Stimulated activated naive CD8-positive, alpha-beta T cell treated with anti-CD3 and anti-CD28 coated beads, Interleukin-15, Interleukin-2, amounts not matched to agents 100 U/mL and 50 U/mL, for 24 hours (primary cell): ENCODE measurements around the gene ABHD17B.

Experiments
- ATAC-seq: fragments of 150-1000 bp; cut with Tn5 transposase; one replicate; pipeline ENCODE4 v1.10.0; 2021
- DNase-seq: peaks from one replicate; pipeline ENCODE4 v3.0.0; 2021

ABHD17B gene

DNA sequence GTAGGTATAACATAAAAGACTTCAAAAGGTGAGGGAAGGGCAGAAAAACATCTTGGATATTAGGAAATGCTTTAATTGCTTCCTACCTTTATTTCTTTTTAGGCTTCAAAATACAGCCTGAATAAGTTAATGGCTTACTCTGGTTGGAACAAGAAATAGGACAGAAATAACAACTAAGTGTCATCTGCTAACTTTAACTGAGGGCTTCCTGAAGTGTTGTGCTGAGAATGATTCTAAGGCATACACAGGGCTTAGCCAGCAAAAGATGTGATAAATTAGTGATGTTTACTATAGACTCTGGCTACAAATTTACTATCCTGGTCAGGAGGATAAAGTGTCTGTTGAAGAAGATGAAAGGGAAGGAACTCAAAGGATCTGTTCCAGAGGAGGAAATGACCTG lies 34.2 kb downstream of the ABHD17B start:
- DNase-seq: no peak
- ATAC-seq: no peak

DNA sequence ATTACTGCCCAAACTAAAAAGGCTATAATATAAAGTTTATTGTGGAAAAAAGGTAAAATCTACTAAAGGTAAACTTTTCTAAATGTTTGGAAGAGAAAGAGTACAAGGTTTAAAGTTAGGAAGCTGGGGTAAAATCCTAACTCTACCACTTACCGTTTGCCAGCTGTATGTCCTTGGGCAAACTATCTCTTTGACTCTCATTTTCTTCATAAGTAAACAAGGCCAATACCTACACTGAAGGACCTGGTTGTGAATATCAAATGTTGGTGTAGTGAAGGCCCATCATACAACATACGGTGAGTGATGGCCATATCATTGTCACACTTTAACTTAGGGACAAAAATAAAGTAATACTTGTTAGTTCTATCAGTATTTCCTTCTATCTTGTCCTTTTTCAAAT lies 34.9 kb downstream of the ABHD17B start:
- no peak for ATAC-seq
- no peak for DNase-seq

DNA sequence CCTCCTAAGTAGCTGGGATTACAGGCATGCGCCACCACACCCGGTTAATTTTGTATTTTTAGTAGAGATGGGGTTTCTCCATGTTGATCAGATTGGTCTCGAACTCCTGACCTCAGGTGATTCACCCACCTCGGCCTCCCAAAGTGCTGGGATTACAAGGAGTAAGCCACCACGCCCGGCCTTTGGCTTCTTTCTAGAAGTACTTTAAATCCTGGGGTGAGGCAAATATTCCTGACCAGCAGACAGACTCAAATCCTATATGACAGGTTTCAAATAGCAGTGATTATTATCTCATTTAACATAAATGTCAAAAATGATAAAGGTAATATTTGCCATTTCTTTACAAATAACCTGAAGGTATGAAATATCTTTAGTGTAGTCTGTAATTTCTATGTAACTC lies 35.6 kb downstream of the ABHD17B start:
- ATAC-seq (no peak), DNase-seq (no peak)

DNA sequence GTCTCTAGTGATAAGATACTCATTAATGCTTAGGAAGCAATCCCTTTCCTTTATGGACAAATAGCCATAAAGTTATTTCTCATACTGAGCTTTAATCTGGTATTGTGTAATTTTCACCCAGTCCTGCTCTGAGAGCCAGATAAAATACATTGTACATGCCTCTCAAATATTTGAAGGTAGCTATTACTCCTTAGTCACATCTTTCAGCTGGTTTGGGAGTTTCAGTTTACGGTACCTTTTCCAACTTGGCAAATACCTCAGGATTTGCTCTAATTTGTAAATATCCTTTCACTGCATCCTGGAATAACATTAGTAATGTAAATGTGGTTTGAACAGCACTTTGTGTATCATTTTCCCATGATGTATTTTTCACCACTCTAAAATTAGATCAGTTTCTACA lies 47.4 kb downstream of the ABHD17B start:
- DNase-seq: no peak
- ATAC-seq: no peak

DNA sequence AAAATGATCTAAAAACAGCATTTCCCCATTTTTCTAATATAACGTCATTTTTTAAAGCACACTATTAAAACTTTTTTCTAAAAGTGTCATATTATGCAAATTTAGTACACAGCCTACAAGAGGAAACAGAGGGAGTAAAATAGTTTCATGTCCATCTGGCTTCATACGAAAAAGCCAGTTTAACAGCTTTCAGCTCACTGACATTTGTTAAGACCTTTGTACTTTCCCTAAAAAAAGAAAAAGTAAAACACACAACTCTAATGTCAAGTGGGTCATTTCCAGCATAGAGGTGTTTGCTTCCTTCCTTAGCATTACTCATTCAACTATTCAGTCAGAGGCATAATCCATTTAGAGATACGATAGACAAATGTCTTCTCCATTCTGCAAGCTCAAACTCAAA lies 49.4 kb downstream of the ABHD17B start:
- ATAC-seq (no peak), DNase-seq (no peak)

DNA sequence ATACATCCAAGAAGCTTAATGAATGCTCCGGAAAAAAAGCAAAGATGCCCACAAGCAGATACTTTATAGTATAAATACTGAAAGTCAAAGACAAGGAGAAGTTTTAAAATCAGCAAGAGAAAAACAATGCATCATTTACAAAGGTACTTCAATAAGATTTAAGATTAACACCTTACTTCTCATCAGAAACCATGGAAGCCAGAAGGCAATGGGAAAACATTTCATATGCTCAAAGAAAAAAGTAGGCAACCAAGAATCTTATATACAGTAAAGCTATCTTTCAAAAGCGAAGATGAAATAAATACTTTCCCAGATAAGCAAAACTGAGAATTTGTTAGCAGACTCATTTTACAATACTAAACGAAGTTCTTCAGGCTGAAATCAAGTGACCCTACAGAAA lies 51.1 kb downstream of the ABHD17B start:
- DNase-seq (no peak), ATAC-seq (no peak)

DNA sequence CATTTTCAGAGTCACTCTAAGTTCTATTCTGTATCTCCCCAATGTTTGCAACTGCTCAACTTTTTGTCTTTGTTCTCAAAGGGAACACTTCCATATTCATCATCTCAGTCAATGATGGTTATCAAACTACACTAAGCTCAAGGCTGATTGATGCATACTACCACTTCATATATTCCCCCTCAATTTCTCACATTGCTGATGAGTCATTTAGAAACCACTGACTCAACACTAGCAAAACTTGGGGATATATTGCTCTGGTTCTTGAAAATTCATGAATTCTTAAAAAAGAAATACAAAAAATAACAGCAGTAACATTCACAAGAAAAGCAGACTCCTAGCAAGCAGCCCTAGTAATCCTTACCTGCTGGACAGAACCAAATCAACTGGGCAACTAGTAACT lies 52.2 kb downstream of the ABHD17B start:
- ATAC-seq (peak; percentile 93), DNase-seq (no peak)

DNA sequence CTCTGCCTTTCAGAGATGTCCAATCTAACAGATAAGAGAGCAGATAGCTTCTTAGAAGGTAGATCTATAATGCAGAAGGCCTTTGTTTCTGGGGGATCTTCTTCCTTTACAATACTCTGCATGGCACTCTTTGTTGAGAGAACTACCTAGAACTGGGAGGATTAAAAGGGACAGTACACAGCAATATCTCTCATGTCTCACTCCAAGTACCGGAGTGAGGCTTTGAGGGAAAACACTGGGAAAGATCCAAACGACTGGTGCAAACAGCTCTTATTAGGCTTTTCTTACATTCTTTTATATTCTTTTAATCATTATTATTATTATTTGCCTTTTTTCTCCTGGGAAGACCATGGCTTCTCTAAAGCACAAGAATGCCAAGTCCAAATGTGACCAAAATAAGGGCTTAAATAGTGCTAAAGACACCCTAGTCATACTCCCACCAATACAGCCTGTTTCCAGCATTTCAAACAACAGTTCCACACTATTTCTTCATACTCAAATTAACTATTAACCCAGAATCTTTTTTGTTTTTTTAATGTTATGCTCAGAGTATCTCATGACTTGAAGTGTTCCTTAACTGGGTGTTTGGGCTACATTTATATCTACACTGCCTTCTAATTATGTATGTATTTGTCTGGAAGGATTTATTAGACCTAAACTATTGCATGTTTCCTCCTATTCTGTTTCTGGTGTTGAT lies 52.7 kb downstream of the ABHD17B start:
- DNase-seq (no peak), ATAC-seq (no peak)

DNA sequence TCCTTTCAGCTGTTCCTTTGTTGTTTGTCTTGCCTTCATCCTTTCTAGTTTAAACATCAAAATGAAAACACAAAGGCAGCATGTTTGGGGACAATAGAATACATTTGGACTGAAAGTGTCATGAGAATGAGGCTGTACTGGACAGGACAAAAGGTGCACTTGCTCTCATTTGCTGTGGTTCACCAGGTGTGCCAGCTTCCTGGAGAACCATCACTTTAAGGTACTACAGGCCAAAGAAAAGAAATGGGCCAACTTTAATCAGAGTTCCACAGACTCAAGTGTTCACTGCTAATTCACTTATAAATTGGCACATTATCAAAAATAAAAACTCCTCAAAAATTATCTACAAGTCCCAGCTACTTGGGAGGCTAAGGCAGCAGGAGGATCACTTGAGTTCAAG lies 53.8 kb downstream of the ABHD17B start:
- no peak for DNase-seq
- no peak for ATAC-seq

DNA sequence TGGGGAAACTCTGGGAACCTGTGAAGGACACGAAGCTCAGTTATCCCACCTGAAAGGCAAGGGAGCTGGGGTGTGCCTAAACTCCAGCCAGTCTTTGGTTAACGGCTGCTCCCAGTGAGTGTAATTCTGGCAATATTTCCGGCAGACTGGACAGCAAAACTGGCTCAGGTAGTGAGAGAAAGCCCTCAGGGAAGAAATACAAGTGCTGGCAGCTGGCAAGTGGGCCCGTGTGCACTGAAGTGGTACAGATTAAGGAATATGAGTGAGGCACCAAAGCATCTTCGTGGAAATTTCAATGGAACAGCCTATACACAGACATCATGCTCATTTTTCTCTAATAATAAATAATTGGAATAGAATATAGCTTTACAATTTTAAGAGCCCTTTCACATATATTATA lies 56.2 kb downstream of the ABHD17B start:
- ATAC-seq (no peak), DNase-seq (no peak)

DNA sequence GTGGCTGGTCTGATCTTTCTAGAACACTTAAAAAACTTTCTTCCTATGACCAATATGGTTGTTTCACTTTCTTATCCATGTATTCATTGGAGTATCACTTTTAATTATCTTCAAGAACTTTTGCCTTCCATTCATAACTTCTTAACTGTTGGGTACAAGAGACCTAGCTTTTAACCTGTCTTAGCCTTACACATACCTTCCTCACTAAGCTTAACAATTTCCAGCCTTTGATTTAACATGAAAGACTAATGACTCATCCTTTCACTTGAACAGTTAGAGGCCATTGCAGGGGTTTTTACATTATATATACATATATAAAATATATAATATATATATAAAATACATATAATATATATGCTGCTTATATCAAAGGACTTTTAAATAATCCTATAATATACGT lies 57.9 kb downstream of the ABHD17B start:
- DNase-seq: no peak
- ATAC-seq: peak; percentile 93

DNA sequence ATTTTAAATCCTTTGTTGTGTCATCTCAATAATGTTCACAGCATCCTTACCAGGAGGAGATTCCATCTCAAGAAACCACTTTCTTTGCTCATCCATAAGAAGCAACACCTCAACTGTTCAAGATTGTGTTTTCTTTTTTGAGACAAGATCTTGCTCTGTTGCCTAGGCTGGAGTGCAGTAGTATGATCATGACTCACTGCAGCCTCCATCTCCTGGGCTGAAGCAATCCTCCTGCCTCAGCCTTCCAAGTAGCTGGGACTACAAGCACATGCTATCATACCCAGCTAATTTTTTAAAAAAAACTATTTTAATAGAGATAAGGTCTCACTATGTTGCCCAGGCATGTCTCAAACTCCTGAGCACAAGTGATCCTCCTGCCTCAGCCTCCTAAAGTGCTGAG lies 60.0 kb downstream of the ABHD17B start:
- ATAC-seq (no peak), DNase-seq (no peak)

DNA sequence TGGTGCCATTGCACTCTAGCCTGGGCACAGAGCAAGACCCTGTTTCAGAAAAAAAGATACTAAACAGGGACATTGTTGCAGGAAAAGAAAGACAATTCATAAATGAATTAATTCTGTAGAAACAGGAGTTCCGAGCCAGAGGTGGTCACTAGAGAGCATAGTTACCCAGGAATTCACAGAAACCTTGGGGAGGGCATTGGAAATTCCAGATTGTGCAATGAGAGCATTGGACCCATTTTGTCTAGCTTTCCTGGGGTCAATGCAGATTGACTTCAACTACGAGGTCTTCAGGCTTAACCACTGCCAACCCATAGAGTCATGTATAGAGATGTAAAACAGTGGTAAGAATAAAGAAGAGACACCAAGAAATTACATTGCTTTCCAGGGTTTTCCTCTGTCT lies 63.1 kb downstream of the ABHD17B start:
- ATAC-seq: no peak
- DNase-seq: no peak

DNA sequence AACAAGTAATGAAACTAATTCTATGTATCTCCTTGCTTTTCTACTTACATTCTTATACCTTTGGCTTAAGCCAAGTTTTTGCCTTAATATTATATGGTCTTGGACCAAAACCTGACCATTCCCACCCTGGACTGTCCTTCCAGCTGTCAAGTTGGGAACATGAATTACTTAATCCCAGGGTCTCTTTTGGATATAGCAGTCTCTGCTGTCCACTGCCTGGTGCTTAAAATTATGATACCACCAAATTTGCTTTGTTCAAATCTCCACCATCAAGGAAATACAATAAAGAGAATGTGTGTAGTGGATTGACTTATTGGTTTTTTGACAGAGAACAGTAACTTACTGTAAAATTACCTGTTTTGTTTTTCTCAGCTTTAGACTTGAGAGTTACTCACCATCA lies 66.2 kb downstream of the ABHD17B start:
- ATAC-seq (no peak), DNase-seq (no peak)

DNA sequence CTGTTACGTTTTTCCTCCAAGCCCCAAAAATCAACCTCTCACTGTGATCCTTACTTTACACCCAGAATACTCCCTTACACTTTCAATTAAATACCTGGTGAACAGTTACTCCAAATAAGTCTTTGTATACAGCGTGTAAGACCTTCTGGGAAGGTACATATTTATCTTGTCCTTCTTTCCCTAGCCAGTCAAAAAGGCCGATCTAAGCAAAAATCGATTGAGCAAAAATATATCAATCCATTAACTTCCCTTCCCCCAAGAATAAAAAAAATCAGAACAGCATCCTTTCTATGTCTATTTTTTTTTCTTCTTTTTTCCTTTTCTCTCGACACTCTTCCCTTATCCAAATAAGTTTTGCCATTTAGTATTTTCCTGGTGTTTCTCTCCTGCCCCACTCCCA lies 71.3 kb downstream of the ABHD17B start:
- ATAC-seq: no peak
- no peak for DNase-seq

DNA sequence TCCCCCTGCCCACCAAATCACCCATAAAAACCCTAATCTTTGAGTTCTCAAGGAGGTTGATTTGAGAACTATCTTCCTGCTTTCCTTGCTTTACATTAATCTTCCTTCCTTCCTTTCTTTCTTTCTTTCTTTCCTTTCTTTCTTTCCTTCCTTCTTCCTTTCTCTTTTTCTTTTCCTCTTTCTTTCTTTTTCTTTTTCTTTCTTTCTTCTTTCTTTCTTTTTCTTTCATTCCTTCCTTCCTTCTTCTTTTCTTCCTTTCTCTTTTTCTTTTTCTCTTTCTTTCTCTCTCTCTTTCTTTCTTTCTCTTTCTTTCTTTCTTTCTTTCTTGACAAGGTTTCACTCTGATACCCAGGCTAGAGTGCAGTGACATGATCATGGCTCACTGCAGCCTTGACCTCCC lies 75.4 kb downstream of the ABHD17B start:
- DNase-seq: no peak
- ATAC-seq: no peak

DNA sequence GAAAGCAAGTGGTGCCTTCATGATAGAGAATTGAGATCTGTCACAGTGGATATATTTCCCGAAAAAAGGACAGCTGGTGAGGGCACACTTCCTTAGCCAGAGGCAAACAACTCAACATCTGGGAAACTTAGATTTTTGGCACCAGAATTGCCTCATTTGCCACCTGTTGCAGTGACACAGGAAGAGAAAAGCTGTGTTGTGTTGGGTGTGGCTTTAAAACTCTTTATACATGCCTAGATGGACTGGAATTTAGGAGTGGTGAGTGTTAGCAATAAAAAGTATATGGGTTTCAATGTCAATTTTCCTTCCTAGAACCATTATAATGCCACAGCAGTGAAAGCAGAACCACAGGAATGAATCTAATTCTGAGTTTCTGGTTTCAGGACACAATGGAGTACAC lies 80.1 kb downstream of the ABHD17B start:
- ATAC-seq (no peak), DNase-seq (no peak)

DNA sequence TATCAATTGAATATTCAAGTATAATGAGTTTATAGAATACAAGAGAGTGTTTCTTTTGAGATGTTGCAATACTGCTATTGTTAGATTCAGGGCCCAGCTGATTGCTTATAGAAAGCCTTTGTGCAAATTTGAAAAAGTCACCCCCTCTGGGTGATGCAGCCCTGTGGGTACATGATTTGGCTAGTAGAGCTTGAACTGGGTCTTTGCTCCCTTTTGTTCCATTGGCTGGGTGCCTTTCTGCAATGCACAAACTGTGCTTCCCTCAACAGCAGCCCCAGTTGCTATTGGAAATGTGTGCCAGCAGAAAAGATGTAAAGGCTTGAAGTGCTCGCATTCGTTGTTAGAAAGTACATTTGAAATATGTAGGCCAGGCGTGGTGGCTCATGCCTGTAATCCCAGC lies 80.8 kb downstream of the ABHD17B start:
- ATAC-seq: no peak
- no peak for DNase-seq

DNA sequence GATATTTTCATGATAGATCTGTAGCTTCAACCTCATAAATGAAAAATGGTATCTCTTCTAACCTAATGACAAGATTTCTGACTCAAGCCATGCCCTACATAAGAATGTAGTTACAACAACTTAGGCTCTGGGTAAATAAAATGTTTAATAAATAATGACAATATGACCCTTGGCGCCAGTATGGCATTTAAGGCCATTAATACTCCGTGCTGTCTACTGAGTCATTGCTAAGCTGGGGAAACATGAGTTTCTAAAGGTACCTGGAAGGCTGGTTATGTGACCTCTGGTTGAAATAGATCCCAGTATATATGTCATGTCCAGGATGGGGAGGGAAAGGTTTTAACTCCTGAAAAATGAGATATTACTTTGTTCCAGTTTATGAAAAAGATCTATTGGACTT lies 84.7 kb downstream of the ABHD17B start:
- ATAC-seq: no peak

DNA sequence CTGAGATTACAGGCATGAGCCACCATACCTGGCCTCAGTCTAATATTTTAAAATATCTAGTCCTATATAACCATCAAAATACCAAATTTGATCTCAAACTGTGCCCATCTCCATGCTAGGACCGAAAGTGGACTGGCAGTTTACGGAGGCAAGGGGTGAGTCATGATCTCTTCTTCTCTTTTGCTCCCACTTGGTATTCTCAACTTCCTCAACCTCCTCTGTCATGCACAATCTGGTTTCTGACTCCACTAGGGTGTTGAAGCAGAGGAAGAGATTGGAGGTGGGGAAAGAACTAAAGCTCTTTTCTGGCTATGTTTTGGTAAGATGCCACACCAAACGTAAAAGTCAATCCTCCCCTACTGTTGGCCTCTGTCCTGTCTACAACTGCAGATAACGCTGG lies 86.7 kb downstream of the ABHD17B start:
- no peak for DNase-seq
- ATAC-seq: no peak

More for the DNA sequence above, 84.7 kb downstream of the ABHD17B start:
- no peak for DNase-seq

DNA sequence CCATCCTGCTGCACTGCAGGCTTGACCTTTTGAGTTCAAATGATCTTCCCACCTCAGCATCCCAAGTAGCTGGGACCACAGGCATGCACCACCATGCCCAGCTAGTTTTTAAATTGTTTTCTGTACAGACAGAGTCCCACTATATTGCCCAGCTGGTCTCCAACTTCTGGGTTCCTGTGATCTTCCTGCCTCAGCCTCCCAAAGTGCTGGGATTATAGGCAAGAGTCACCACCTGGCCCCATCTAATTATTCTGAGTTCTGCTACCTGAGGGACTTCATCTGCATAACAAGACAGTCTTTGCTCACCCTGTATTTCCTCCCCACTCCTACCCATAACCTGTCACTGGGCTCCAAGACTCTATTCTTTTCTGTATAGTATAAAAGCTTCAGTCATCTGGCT lies 88.1 kb downstream of the ABHD17B start:
- ATAC-seq (no peak), DNase-seq (no peak)

DNA sequence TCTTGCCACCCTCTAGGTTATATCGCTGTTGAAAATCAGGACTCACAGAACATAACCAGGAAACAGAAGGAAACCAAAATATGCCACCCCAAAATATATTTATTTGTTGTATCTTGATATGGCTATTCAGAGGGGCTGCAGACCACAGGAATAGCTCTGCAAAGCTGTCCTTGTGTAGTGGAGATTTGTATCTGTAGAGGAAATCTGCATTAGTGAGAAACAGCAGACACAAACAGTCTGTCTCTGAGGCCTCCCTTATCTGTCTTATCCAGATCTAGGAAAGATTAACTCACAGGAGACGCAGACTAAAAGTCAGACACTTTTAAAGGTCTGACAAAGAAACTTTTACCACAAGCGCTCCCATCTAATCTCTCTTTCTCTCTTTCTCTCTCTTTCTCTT lies 88.5 kb downstream of the ABHD17B start:
- ATAC-seq (no peak), DNase-seq (no peak)

DNA sequence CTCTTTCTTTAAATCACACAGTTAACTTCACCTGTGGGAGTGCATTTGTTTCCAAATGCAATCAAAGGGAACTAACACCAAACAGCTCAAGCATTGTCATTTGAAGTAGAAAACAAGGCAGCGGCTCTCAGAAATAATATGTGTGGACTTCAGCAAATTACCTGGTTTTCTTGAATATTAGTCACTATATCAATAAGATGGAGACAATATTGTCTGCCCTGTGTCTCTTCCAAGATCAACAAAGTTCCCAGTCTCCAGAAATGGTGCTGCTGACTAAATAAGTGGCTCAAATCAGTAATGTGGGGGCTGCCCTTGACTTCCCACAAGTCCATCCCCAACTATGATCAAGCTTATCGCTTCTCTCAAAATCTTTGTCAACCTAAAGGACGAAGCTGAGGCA lies 89.6 kb downstream of the ABHD17B start:
- no peak for ATAC-seq
- DNase-seq: no peak

DNA sequence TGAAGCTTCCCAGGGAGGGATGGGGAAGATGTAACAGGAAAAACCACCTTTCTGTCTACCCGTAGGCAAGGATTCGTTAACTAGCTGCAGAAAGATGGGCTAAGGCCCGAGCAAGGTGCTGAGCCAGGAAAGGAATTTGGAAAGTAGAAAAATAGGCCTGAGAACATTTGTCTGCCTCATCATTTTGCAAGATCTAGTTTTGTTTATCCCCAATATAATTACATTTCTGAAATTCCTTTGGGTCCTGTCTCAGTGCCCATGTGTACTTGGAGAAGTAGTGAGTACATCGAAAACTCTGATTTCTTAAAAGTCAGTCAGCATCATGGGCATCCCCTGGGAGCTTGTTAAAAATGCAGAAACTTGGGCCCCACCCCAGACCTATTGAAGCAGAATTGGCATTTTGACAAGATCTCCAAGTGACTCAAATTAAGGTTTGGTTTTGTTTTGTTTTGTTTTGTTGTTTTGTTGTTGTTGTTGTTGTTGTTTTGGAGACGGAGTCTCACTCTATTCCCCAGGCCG lies 90.5 kb downstream of the ABHD17B start:
- ATAC-seq (no peak), DNase-seq (no peak)
